Measurements from ENCODE around the gene SLC4A5. TPM values are rescaled to one million over a fixed set of nuclear protein-coding genes. Genes with fewer than 3 reads are reported as not detected.

Gene SLC4A5
- total and polyA plus RNA-seq, 2 of the 8 experiments (the other 6 are each of a cell fraction or from before 2014, with no cell fraction given): 0.42 to 0.52 TPM

DNA sequence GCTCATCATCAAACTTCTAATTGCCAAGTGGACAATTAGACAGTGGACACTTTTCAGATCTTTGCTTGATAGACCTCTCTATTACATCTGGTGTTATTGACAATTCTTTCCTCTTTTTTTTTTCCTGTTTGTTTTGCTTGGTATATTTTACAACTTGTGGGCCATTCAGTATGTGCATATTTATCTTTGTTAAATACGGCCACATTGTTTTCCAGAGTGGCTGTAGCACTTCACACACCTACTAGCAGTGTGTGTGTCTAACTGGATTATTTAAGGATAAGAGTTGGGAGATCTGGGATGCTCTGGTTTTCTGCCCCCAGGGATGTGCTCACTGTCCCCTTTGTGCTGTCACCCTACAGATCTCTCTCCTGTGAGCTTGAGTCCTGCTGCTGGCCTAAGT is 4.1 kb upstream of the SLC4A5 start:
- Histone ChIP-seq H3K4ac (replicated peaks; ENCODE audit: insufficient read length, low read depth, low read length) (no peak overlapping the region), H4K20me1 (replicated peaks in 1 of 2; ENCODE audit: control insufficient read depth in 1 of 2, insufficient read depth in 2 of 2, low read length in 2 of 2) (no peaks in the 10 kb centered on the region), H2BK12ac (ENCODE audit: low read depth, low read length) (no peak overlapping the region), H3K4me3 (ENCODE audit: extremely low read depth in 1 of 4, insufficient read depth in 2 of 4, low read depth in 3 of 4, low read length in 4 of 4) (no peak overlapping the region), H3K9me3 (ENCODE audit: insufficient read depth in 2 of 2, low read depth in 1 of 2, low read length in 1 of 2) (no peaks in the 10 kb centered on the region), H3K27me3 (replicated peaks in 1 of 4; ENCODE audit: control insufficient read depth in 3 of 4, extremely low read depth in 1 of 4, insufficient read depth in 3 of 4, low read length in 3 of 4) (no peaks in the 10 kb centered on the region), H3K18ac (ENCODE audit: extremely low read depth, low read length) (no peak overlapping the region), H2BK20ac (ENCODE audit: low read length) (no peak overlapping the region), H3K23ac (ENCODE audit: insufficient read length) (no peak overlapping the region), H2AK5ac (ENCODE audit: low read depth, low read length) (no peak overlapping the region), H3K36me3 (ENCODE audit: control insufficient read depth in 2 of 4, insufficient read depth in 4 of 4, low read length in 3 of 4) (no peaks in the 10 kb centered on the region), H3K4me1 (replicated peaks in 1 of 4; ENCODE audit: control insufficient read depth in 3 of 4, insufficient read depth in 4 of 4, low read length in 3 of 4) (no peaks in the 10 kb centered on the region), H3K27ac (ENCODE audit: low read depth, low read length) (no peak overlapping the region), H2BK5ac (ENCODE audit: low read depth, low read length) (no peak overlapping the region), H3K14ac (ENCODE audit: insufficient read length) (no peak overlapping the region), H4K8ac (ENCODE audit: extremely low read depth, insufficient read depth, low read length) (no peak overlapping the region), H3K4me2 (ENCODE audit: insufficient read depth in 1 of 2, low read depth in 2 of 2, low read length in 2 of 2) (no peak overlapping the region), H4K91ac (replicated peaks; ENCODE audit: insufficient read length, low read length) (no peak overlapping the region), H3K79me1 (ENCODE audit: low read depth, low read length) (no peaks in the 10 kb centered on the region), H3K79me2 (ENCODE audit: control insufficient read depth in 1 of 2, insufficient read depth in 2 of 2, low read length in 2 of 2) (no peaks in the 10 kb centered on the region), H2BK120ac (replicated peaks; ENCODE audit: low read depth, low read length) (no peak overlapping the region), H2AFZ (ENCODE audit: low read length) (no peak overlapping the region), H3K9ac (replicated peaks in 1 of 4; ENCODE audit: extremely low read depth in 1 of 4, low read depth in 3 of 4, low read length in 3 of 4) (no peak overlapping the region), H4K5ac (ENCODE audit: insufficient read length, low read depth, low read length) (no peak overlapping the region), H3K23me2 (ENCODE audit: low read depth, low read length) (no peaks in the 10 kb centered on the region), H2BK15ac (ENCODE audit: low read length) (no peak overlapping the region), H3K56ac (replicated peaks; ENCODE audit: insufficient read length, low read depth, low read length) (no peak overlapping the region)
- 73% methylated on average over 1 of the region's 1 CpG; no CpG with 5 or more reads in 1 of the 2 experiments for WGBS, 2 experiments (ENCODE audit: extremely low coverage in 1 of 2, insufficient coverage in 1 of 2, insufficient read length in 1 of 2, insufficient replicate concordance in 2 of 2, low coverage in 1 of 2, low lambda C conversion rate in 2 of 2, missing lambda C conversion rate in 1 of 2)
- ChIA-PET CTCF (ENCODE audit: partially characterized antibody) (interaction anchor here (0.7 to 8.1 kb wide), 2 partner anchors 13 to 21 kb away, joined by 5 to 65 read pairs; no protein-coding TSS in a partner anchor), POLR2A (ENCODE audit: partially characterized antibody) (no interaction called here)
- DNase-seq (ENCODE audit: low read depth in 1 of 2, low spot score in 2 of 2) (no peak), FAIRE-seq (no peak)
- TF ChIP-seq SP4 (IDR thresholded peaks at IDR 0.05; ENCODE audit: low read length): no peak
- TF ChIP-seq CREB1 (IDR thresholded peaks at IDR 0.05): no peak
- TF ChIP-seq ASH2L (IDR thresholded peaks at IDR 0.05; ENCODE audit: low read length): no peak
- TF ChIP-seq PHF8 (conservative IDR thresholded peaks at IDR 0.05; ENCODE audit: low read depth, low read length): no peak
- TF ChIP-seq MAX (IDR thresholded peaks at IDR 0.05): no peak
- no peak for TF ChIP-seq CHD2 (IDR thresholded peaks at IDR 0.05; ENCODE audit: low read length)
- TF ChIP-seq MAFK (IDR thresholded peaks at IDR 0.05; ENCODE audit: low read depth, low read length): no peak
- no peak for TF ChIP-seq SP1 (IDR thresholded peaks at IDR 0.05; ENCODE audit: low read depth, low read length)
- TF ChIP-seq TAF1 (IDR thresholded peaks at IDR 0.05; ENCODE audit: low read depth, low read length): no peak
- TF ChIP-seq POU5F1 (IDR thresholded peaks at IDR 0.05; ENCODE audit: low read depth, low read length): no peak
- TF ChIP-seq TBP (IDR thresholded peaks at IDR 0.05; ENCODE audit: low read depth, low read length): no peak
- TF ChIP-seq SRF (IDR thresholded peaks at IDR 0.05; ENCODE audit: low read depth, low read length): no peak

Data from H1 (cell line).